GM21737 (cell line): Measurements from ENCODE around the gene ABCB1.

Source experiments
- ATAC-seq: cut with Tn5 transposase; IDR thresholded peaks from one replicate; pipeline ENCODE4 v1.9.1; 2021; ENCODE audit warnings: mild to moderate bottlenecking, moderate library complexity; ENCODE audit not compliant: unreplicated experiment

The ABCB1 gene

GRCh38 chr7:87600130-87601124 is at the start of gene ABCB1:
Gene ABCB1 (minus strand): TSS chr7:87600884. CDS start chr7:87600184, 700 bp downstream.
- ATAC-seq, result peak; percentile 61

GRCh38 chr7:87648316-87648715 is 47.6 kb upstream of the ABCB1 start:
- no peak for ATAC-seq

GRCh38 chr7:87645446-87645845 is 44.8 kb upstream of the ABCB1 start:
- no peak for ATAC-seq

- no peak for ATAC-seq
Measured at GRCh38 chr7:87635921-87636320, 35.2 kb upstream of the ABCB1 start.

GRCh38 chr7:87628780-87629569 is 28.3 kb upstream of the ABCB1 start:
- no peak for ATAC-seq

- ATAC-seq, result peak; percentile 8
Measured at GRCh38 chr7:87627634-87627994, 26.9 kb upstream of the ABCB1 start.

- no peak for ATAC-seq
Measured at GRCh38 chr7:87625101-87625500, 24.4 kb upstream of the ABCB1 start.

GRCh38 chr7:87624628-87625027 is 23.9 kb upstream of the ABCB1 start:
- ATAC-seq, result no peak

- ATAC-seq, result no peak
Measured at GRCh38 chr7:87615197-87615596, 14.5 kb upstream of the ABCB1 start.

- no peak for ATAC-seq
Measured at GRCh38 chr7:87609916-87610315, 9.2 kb upstream of the ABCB1 start.

- ATAC-seq, result no peak
Measured at GRCh38 chr7:87608431-87608830, 7.7 kb upstream of the ABCB1 start.

GRCh38 chr7:87604264-87604663 is 3.6 kb upstream of the ABCB1 start:
- no peak for ATAC-seq

GRCh38 chr7:87599336-87599735 is 1.3 kb downstream of the ABCB1 start:
- peak; percentile 94 for ATAC-seq

GRCh38 chr7:87598234-87599009 is 2.3 kb downstream of the ABCB1 start:
- ATAC-seq, result no peak

GRCh38 chr7:87596696-87597095 is 4.0 kb downstream of the ABCB1 start:
- ATAC-seq, result no peak

GRCh38 chr7:87596136-87596535 is 4.5 kb downstream of the ABCB1 start:
- ATAC-seq, result no peak

- no peak for ATAC-seq
Measured at GRCh38 chr7:87592300-87592699, 8.4 kb downstream of the ABCB1 start.

GRCh38 chr7:87591211-87591610 is 9.5 kb downstream of the ABCB1 start:
- no peak for ATAC-seq

- no peak for ATAC-seq
Measured at GRCh38 chr7:87590578-87590977, 10.1 kb downstream of the ABCB1 start.

- ATAC-seq, result no peak
Measured at GRCh38 chr7:87589631-87590030, 11.1 kb downstream of the ABCB1 start.

GRCh38 chr7:87581723-87582122 is 19.0 kb downstream of the ABCB1 start:
- no peak for ATAC-seq
